GM18907 (cell line): Measurements from ENCODE around the gene FLYWCH2.

ENCODE experiments used
- ATAC-seq: cut with Tn5 transposase; IDR thresholded peaks from one replicate; pipeline ENCODE4 v1.9.1; 2021; ENCODE audit warnings: mild to moderate bottlenecking, moderate library complexity; ENCODE audit not compliant: unreplicated experiment

Gene FLYWCH2

GRCh38 chr16:2853531-2854073 is 29.4 kb upstream of the FLYWCH2 start:
- no peak for ATAC-seq

GRCh38 chr16:2854700-2855309 is 28.2 kb upstream of the FLYWCH2 start:
- ATAC-seq = no peak

- ATAC-seq = no peak
Measured at GRCh38 chr16:2855536-2855935, 27.5 kb upstream of the FLYWCH2 start.

- ATAC-seq = no peak
Measured at GRCh38 chr16:2856061-2856670, 26.8 kb upstream of the FLYWCH2 start.

- no peak for ATAC-seq
Measured at GRCh38 chr16:2856686-2857450, 26.1 kb upstream of the FLYWCH2 start.

- no peak for ATAC-seq
Measured at GRCh38 chr16:2857451-2858244, 25.4 kb upstream of the FLYWCH2 start, which contains the start of gene PRSS22. Gene PRSS22 (minus strand): TSS chr16:2858170. CDS start chr16:2858104, 66 bp downstream.

GRCh38 chr16:2858245-2859025 is 24.6 kb upstream of the FLYWCH2 start:
- no peak for ATAC-seq

GRCh38 chr16:2859686-2860265 is 23.2 kb upstream of the FLYWCH2 start:
- ATAC-seq = no peak

GRCh38 chr16:2860826-2861567 is 22.0 kb upstream of the FLYWCH2 start:
- no peak for ATAC-seq

- no peak for ATAC-seq
Measured at GRCh38 chr16:2865651-2866050, 17.4 kb upstream of the FLYWCH2 start.

GRCh38 chr16:2866431-2866830 is 16.6 kb upstream of the FLYWCH2 start:
- ATAC-seq = no peak

GRCh38 chr16:2867661-2867986 is 15.4 kb upstream of the FLYWCH2 start:
- no peak for ATAC-seq

- ATAC-seq = peak; percentile 88
Measured at GRCh38 chr16:2867987-2868789, 14.8 kb upstream of the FLYWCH2 start.

GRCh38 chr16:2871926-2872325 is 11.1 kb upstream of the FLYWCH2 start:
- no peak for ATAC-seq

- no peak for ATAC-seq
Measured at GRCh38 chr16:2874032-2874911, 8.7 kb upstream of the FLYWCH2 start.

- peak; percentile 70 for ATAC-seq
Measured at GRCh38 chr16:2874912-2875362, 8.1 kb upstream of the FLYWCH2 start.

GRCh38 chr16:2879854-2880508 is 3.0 kb upstream of the FLYWCH2 start:
- ATAC-seq = no peak
